Caco-2 (cell line): Measurements from ENCODE around the gene LDHD. TPM values are rescaled to one million over a fixed set of nuclear protein-coding genes. Genes with fewer than 3 reads are reported as not detected.

ENCODE experiments used
- BruUV-seq: library from RNA; stranded (reverse); fragments of 400-500 nt; replicated peaks from 2 replicates; lab custom pipeline; 2021; lab: Mats Ljungman, UMichigan
- CTCF ChIA-PET: fragments of 300-600 bp; sonication (Branson Sonifier 250); formaldehyde crosslinking; loops from one replicate; lab custom pipeline; 2022; ENCODE audit warnings: antibody characterized with exemption; lab: Charles Lee
- POLR2A ChIA-PET: fragments of 300-600 bp; sonication (Branson Sonifier 250); formaldehyde crosslinking; loops from one replicate; lab custom pipeline; 2022; ENCODE audit warnings: antibody characterized with exemption; lab: Charles Lee
- DNase-seq, 2 experiments: peaks; one replicate each; pipeline versions ENCODE4 v3.0.0 to v3.0.0-alpha.2; 2020 to 2022
- H3K27me3 ChIP-seq: replicated peaks from 2 replicates; pipeline ENCODE4 v1.6.0; 2011; ENCODE audit warnings: low read length; ENCODE audit not compliant: control insufficient read depth, insufficient read depth
- H3K36me3 ChIP-seq: 2 replicates; pipeline ENCODE4 v1.5.1; 2011; ENCODE audit warnings: low read length; ENCODE audit not compliant: control insufficient read depth, insufficient read depth
- H3K4me1 ChIP-seq: fragments of 250-450 bp; sonication (Bioruptor Pico); 2 replicates; pipeline ENCODE4 v1.5.1; 2020; ENCODE audit warnings: mild to moderate bottlenecking
- H3K4me3 ChIP-seq: 2 replicates; pipeline ENCODE4 v1.5.1; 2011; ENCODE audit warnings: low read depth, mild to moderate bottlenecking, control low read depth, low read length
- H3K9me3 ChIP-seq: fragments of 250-450 bp; sonication (Bioruptor Pico); 2 replicates; pipeline ENCODE4 v1.5.1; 2020; ENCODE audit warnings: mild to moderate bottlenecking, moderate library complexity
- H3K27ac Mint-ChIP-seq: one replicate; pipeline ENCODE4 v1.8.0; 2022; ENCODE audit warnings: mixed read lengths; ENCODE audit not compliant: unreplicated experiment
- H3K27me3 Mint-ChIP-seq: one replicate; pipeline ENCODE4 v1.8.0; 2022; ENCODE audit warnings: mixed read lengths; ENCODE audit not compliant: insufficient read depth, unreplicated experiment
- H3K36me3 Mint-ChIP-seq: one replicate; pipeline ENCODE4 v1.8.0; 2022; ENCODE audit warnings: mild to moderate bottlenecking, mixed read lengths; ENCODE audit not compliant: insufficient read depth, unreplicated experiment
- H3K4me1 Mint-ChIP-seq: one replicate; pipeline ENCODE4 v1.8.0; 2022; ENCODE audit warnings: low read depth, mixed read lengths; ENCODE audit not compliant: unreplicated experiment
- H3K4me3 Mint-ChIP-seq: one replicate; pipeline ENCODE4 v1.8.0; 2022; ENCODE audit warnings: mild to moderate bottlenecking, moderate library complexity, mixed read lengths; ENCODE audit not compliant: unreplicated experiment
- H3K9me3 Mint-ChIP-seq: one replicate; pipeline ENCODE4 v1.8.0; 2022; ENCODE audit warnings: mixed read lengths; ENCODE audit not compliant: unreplicated experiment
- CTCF ChIP-seq, 2 experiments: fragments of 200-600 bp in 1 of 2; IDR thresholded peaks; 1 replicate in 1 of 2; 2 replicates in 1 of 2; pipeline versions ENCODE4 v1.5.1 to v1.8.0; 2011 to 2022; ENCODE audit warnings: antibody characterized with exemption in 1 of 2, control low read depth in 1 of 2, inconsistent platforms in 1 of 2, low read depth in 1 of 2, low read length in 1 of 2, mild to moderate bottlenecking in 1 of 2, moderate library complexity in 1 of 2; ENCODE audit not compliant: insufficient read depth in 1 of 2, severe bottlenecking in 1 of 2, unreplicated experiment in 1 of 2
- intact Hi-C: fragments of 100-400 bp; cut with micrococcal nuclease; formaldehyde crosslinking; loops from one replicate; pipeline ENCODE4 v1.10.0; 2022; ENCODE audit not compliant: unreplicated experiment
- total RNA-seq: library from RNA; stranded (reverse); gene quantifications from 2 replicates; pipeline ENCODE4 v1.2.3, GENCODE V29; 2022

LDHD gene
- total RNA-seq, 1 experiment from 2014 or later, result 4.1 TPM

DNA sequence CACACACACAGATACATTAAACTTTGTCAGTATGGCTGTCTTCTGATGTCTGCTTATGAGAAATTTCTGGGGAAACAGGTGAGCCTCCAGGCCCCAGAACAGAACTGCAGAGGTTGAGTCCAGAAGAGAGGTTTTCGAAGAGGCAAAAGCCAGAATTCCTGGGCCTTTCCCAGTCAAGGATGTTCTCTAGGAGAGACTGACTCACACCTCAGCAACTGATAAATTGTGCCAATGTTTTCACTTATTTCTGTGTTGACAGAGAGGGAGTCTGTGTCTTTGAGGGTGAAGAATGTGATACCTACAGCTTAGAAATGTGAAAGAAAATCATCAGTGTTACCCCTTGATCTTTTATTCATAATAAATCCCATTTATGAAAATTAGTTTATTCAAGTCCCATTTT is 30.3 kb downstream of the LDHD start:
- Histone ChIP-seq H3K27me3 (no peaks in the 10 kb centered on the region), H3K9me3 (no peaks in the 10 kb centered on the region), H3K36me3 (peaks cover 3% of the 10 kb centered on the region; the same call in 1 of the 2 replicates), H3K4me3 (no peak overlapping the region), H3K4me1 (peaks cover 28% of the 10 kb centered on the region)
- Mint-ChIP-seq H3K9me3 (no peaks in the 10 kb centered on the region), H3K27me3 (no peaks in the 10 kb centered on the region), H3K27ac (no peak overlapping the region), H3K4me1 (peaks cover 24% of the 10 kb centered on the region), H3K4me3 (no peak overlapping the region), H3K36me3 (peaks cover 10% of the 10 kb centered on the region)
- BruUV-seq, result no TSS peak
- intact Hi-C loops, result no loop called here
- no peak for TF ChIP-seq CTCF (IDR thresholded peaks at IDR 0.05; ENCODE audit: insufficient read depth in 1 of 2, low read depth in 1 of 2, low read length in 1 of 2, severe bottlenecking in 1 of 2, unreplicated experiment in 1 of 2)
- CTCF ChIA-PET, result no interaction called here
- no peak for DNase-seq
- POLR2A ChIA-PET, result no interaction called here

DNA sequence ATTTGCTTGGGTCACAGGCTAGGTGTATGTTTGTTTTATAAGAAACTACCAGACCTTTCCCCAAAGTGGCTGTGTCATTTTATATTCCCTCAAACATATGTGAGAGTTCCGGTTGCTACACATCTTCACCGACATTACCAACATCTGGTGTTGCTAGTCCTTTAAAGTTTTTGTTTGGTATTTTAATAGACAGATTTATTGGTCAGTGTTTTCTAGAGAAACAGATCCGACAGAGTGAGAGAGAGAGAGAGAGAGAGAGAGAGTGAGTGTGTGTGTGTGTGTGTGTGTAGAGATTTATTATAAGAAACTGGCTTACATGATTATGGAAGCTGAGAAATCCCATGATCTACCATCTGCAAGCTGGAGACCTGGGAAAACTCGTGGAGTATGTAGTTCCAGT is 31.0 kb downstream of the LDHD start:
- peaks cover 24% of the 10 kb centered on the region for H3K4me1 Mint-ChIP-seq
- H3K27ac Mint-ChIP-seq, result peak overlapping the region; percentile 14
- CTCF ChIA-PET, result no interaction called here
- no TSS peak for BruUV-seq
- Histone ChIP-seq H3K36me3 (peaks cover 3% of the 10 kb centered on the region; the same call in 1 of the 2 replicates), H3K4me3 (no peak overlapping the region), H3K27me3 (no peaks in the 10 kb centered on the region), H3K4me1 (peaks cover 23% of the 10 kb centered on the region), H3K9me3 (no peaks in the 10 kb centered on the region)
- H3K27me3 Mint-ChIP-seq, result no peaks in the 10 kb centered on the region
- intact Hi-C loops, result no loop called here
- H3K4me3 Mint-ChIP-seq, result no peak overlapping the region
- POLR2A ChIA-PET, result no interaction called here
- DNase-seq, result no peak
- no peaks in the 10 kb centered on the region for H3K9me3 Mint-ChIP-seq
- H3K36me3 Mint-ChIP-seq, result peaks cover 10% of the 10 kb centered on the region
- TF ChIP-seq CTCF (IDR thresholded peaks at IDR 0.05; ENCODE audit: insufficient read depth in 1 of 2, low read depth in 1 of 2, low read length in 1 of 2, severe bottlenecking in 1 of 2, unreplicated experiment in 1 of 2), result no peak

GRCh38 chr16:75083813-75084212 is 32.8 kb downstream of the LDHD start:
- Histone ChIP-seq H3K4me3 (no peak overlapping the region), H3K4me1 (peaks cover 14% of the 10 kb centered on the region; the same call in 1 of the 2 replicates), H3K36me3 (peaks cover 3% of the 10 kb centered on the region; the same call in 1 of the 2 replicates), H3K27me3 (no peaks in the 10 kb centered on the region), H3K9me3 (no peaks in the 10 kb centered on the region)
- BruUV-seq, result no TSS peak
- no peaks in the 10 kb centered on the region for H3K27me3 Mint-ChIP-seq
- no peak overlapping the region for H3K4me3 Mint-ChIP-seq
- peaks cover 19% of the 10 kb centered on the region for H3K4me1 Mint-ChIP-seq
- no peak for TF ChIP-seq CTCF (IDR thresholded peaks at IDR 0.05; ENCODE audit: insufficient read depth in 1 of 2, low read depth in 1 of 2, low read length in 1 of 2, severe bottlenecking in 1 of 2, unreplicated experiment in 1 of 2)
- ChIA-PET CTCF (no interaction called here), POLR2A (no interaction called here)
- no peak overlapping the region for H3K27ac Mint-ChIP-seq
- H3K9me3 Mint-ChIP-seq, result no peaks in the 10 kb centered on the region
- intact Hi-C loops, result no loop called here
- peaks cover 13% of the 10 kb centered on the region for H3K36me3 Mint-ChIP-seq
- no peak for DNase-seq
